Testis (tissue), 3 donors: ENCODE results near the gene CCL26. TPM values are rescaled to one million over a fixed set of nuclear protein-coding genes. Genes with fewer than 3 reads are reported as not detected.
"Not testable (repeated sequence)": the region's sequence is repeated elsewhere in the genome, so short reads cannot be mapped to it uniquely, and the experiment has no call there.

Source experiments
- DNase-seq: peaks from one replicate; pipeline ENCODE4 v3.0.0-alpha.2; 2019
- H3K27ac ChIP-seq, 2 donors: fragments of 200-600 bp; sonication (generic); one replicate each; pipeline ENCODE4 v1.5.1; 2019
- H3K27me3 ChIP-seq: fragments of 200-600 bp; sonication (generic); one replicate; pipeline ENCODE4 v1.5.1; 2019
- H3K36me3 ChIP-seq: fragments of 200-600 bp; sonication (generic); one replicate; pipeline ENCODE4 v1.5.1; 2017; ENCODE audit warnings: low read depth; ENCODE audit errors: missing control alignments
- H3K4me1 ChIP-seq: fragments of 200-600 bp; sonication (generic); one replicate; pipeline ENCODE4 v1.5.1; 2019
- H3K4me3 ChIP-seq, 2 donors: fragments of 200-600 bp; sonication (generic); one replicate each; pipeline ENCODE4 v1.5.1; 2017 to 2019
- H3K9me3 ChIP-seq: fragments of 200-600 bp; sonication (generic); one replicate; pipeline ENCODE4 v1.5.1; 2017
- POLR2A ChIP-seq: fragments of 450-650 bp; IDR thresholded peaks from one replicate; pipeline ENCODE4 v1.6.1; 2017; ENCODE audit warnings: antibody characterized with exemption, mild to moderate bottlenecking, moderate library complexity
- WGBS, 2 donors: methylation state at CpG; one replicate each; pipeline ENCODE4 v1.1.5; 2018; 5-methylcytosine and 5-hydroxymethylcytosine counted together
- intact Hi-C: fragments of 100-400 bp; cut with DNase I; formaldehyde crosslinking; loops from one replicate; pipeline ENCODE4 v1.15.1; 2023; ENCODE audit warnings: low total_unique reads
- polyA plus RNA-seq: library from polyadenylated mRNA; stranded (reverse); fragments of 350-450 nt; fragmentation: Illumina TruSeq; extraction: RNeasy Lipid Tissue Mini Kit (QIAGEN cat#74804); gene quantifications from one replicate; pipeline ENCODE4 v1.2.3, GENCODE V29; 2014; ENCODE audit warnings: low read depth, low replicate concordance; ENCODE audit not compliant: insufficient read depth
- total RNA-seq, 2 donors: library from RNA; depleted of rRNA; stranded (reverse); fragments of >200 nt; gene quantifications; one replicate each; pipeline ENCODE4 v1.2.3, GENCODE V29; 2016
- TF ChIP-seq, protein P1 (sequence below), 3 experiments: fragments of 450-650 bp in 2 of 3; fragments of 200-600 bp in 1 of 3; sonication (generic) in 1 of 3; IDR thresholded peaks; one replicate each; pipeline ENCODE4 v1.5.1; 2016 to 2019; ENCODE audit warnings: antibody characterized with exemption in 3 of 3, mild to moderate bottlenecking in 2 of 3, moderate library complexity in 1 of 3

The CCL26 gene
- total and polyA plus RNA-seq, 3 donors from 2014 or later, result 1.1 to 5.6 TPM; not detected in 1

DNA sequence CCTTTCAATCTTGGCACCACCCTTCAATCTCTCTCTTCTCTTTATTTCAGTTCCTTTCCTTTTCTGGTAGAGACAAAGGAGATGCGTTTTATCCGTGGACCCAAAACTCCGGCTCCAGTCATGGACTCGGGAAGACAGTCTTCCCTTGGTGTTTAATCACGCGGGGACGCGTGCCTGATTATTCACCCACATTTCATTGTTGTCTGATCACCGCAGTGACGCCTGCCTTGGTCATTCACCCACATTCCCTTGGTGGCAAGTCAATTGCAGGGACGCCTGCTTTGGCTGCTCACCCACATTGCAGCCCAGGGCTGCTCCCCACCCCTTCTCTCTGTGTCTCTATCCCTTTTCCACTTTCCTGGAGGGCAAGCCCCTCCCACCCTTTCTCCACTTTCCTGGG, 7.5 kb upstream of the CCL26 start:
- intact Hi-C loops, H3K4me3 ChIP-seq, DNase-seq, H3K4me1 ChIP-seq, H3K9me3 ChIP-seq, H3K27me3 ChIP-seq, H3K27ac ChIP-seq, H3K36me3 ChIP-seq: not testable (repeated sequence)
- WGBS, 2 donors, result 90 to 91% methylated on average over 11 of the region's 11 CpGs

DNA sequence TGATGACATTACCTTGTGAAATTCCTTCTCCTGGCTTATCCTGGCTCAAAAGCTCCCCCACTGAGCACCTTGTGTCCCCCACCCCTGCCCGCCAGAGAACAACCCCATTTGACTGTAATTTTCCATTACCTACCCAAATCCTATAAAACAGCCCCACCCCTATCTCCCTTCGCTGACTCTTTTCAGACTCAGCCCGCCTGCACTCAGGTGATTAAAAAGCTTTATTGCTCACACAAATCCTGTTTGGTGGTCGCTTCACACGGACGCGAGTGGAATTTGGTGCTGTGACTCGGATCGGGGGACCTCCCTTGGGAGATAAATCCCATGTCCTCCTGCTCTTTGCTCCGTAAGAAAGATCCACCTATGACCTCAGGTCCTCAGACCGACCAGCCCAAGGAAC, 7.0 kb upstream of the CCL26 start:
- H3K27me3 ChIP-seq, H3K27ac ChIP-seq, H3K4me3 ChIP-seq, DNase-seq, H3K9me3 ChIP-seq, H3K36me3 ChIP-seq, intact Hi-C loops, H3K4me1 ChIP-seq: not testable (repeated sequence)
- WGBS, 2 donors, result 81 to 83% methylated on average over 11 of the region's 11 CpGs

DNA sequence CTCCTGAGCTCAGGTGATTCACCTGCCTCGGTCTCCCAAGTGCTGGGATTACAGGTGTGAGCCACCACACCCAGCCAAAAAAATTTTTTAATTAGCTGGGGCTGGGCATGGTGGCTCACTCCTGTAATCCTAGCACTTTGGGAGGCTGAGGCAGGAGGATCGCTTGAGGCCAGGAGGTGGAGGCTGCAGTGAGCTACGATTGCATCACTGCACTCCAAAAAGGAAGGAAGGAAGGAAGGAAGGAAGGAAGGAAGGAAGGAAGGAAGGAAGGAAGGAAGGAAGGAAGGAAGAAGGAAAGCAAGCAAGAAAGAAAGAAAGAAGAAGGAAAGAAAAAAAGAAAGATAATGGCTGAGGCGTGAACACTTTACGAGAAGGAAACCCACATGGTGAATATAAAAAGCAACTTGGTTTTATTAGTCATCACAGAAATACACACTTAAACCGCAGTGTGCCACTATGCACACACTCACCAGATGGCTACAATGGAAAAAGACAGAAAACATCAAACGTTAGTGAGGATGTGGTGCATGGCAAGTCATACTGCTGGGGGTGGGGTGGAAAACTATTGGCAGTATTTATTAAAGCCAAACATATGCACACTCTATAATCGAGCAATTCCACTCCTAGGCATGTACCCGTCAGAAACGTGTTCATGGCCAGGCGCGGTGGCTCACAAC, 4.4 kb upstream of the CCL26 start:
- intact Hi-C loops, result no loop called here
- DNase-seq, result no peak

DNA sequence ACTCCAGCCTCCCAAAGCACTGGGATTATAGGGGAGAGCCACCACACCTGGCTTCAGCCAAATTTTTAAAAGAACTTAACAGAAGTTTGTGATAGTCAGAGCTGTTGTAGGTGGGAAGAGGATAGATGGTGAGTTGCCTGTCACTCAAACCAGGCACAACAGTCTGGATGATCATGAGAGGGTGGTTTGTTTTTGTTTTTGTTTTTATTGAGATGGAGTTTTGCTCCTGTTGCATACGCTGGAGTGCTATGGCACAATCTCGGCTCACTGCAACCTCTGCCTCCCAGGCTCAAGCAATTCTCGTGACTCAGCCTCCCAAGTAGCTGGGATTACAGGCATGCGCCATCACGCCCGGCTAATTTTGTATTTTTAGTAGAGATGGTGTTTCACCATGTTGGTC, 1.9 kb upstream of the CCL26 start:
- H3K36me3 ChIP-seq, H3K9me3 ChIP-seq, DNase-seq, H3K27ac ChIP-seq, intact Hi-C loops, H3K4me3 ChIP-seq, H3K27me3 ChIP-seq: not testable (repeated sequence)
- H3K4me1 ChIP-seq, result peaks cover 12% of the 10 kb centered on the region
- 79 to 97% methylated on average over 6 of the region's 6 CpGs for WGBS, 2 donors

More for the DNA sequence above, 4.4 kb upstream of the CCL26 start:
- no peak overlapping the region for H3K4me3 ChIP-seq
- H3K27me3 ChIP-seq, result no peaks in the 10 kb centered on the region
- 72 to 75% methylated on average over 11 to 12 of the region's 12 CpGs for WGBS, 2 donors
- no peak for TF ChIP-seq POLR2A
- TF ChIP-seq, protein P1, sequence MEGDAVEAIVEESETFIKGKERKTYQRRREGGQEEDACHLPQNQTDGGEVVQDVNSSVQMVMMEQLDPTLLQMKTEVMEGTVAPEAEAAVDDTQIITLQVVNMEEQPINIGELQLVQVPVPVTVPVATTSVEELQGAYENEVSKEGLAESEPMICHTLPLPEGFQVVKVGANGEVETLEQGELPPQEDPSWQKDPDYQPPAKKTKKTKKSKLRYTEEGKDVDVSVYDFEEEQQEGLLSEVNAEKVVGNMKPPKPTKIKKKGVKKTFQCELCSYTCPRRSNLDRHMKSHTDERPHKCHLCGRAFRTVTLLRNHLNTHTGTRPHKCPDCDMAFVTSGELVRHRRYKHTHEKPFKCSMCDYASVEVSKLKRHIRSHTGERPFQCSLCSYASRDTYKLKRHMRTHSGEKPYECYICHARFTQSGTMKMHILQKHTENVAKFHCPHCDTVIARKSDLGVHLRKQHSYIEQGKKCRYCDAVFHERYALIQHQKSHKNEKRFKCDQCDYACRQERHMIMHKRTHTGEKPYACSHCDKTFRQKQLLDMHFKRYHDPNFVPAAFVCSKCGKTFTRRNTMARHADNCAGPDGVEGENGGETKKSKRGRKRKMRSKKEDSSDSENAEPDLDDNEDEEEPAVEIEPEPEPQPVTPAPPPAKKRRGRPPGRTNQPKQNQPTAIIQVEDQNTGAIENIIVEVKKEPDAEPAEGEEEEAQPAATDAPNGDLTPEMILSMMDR (IDR thresholded peaks at IDR 0.05), result no peak
- H3K9me3 ChIP-seq, result no peaks in the 10 kb centered on the region
- H3K4me1 ChIP-seq, result peaks cover 12% of the 10 kb centered on the region
- no peaks in the 10 kb centered on the region for H3K36me3 ChIP-seq
- H3K27ac ChIP-seq, result no peak overlapping the region

DNA sequence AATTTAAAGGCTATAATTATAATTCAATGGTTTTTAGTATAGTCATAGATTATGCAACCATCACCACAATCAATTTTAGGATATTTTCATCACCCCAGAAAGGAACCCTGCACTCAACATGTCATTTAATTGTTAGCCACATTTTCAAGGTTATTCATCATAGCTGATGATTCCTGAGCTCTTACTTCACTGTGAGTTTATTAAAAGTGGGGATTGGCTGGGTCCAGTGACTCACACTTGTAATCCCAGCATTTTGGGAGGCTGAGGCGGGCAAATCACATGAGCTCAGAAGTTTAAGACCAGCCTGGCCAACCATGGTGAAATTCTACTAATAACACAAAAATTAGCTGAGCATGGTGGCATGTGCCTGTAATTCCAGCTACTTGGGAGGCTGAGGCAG, 787 bp downstream of the CCL26 start:
- Histone ChIP-seq H3K4me3 (no peak overlapping the region), H3K9me3 (no peaks in the 10 kb centered on the region), H3K27ac (no peak overlapping the region), H3K27me3 (no peaks in the 10 kb centered on the region), H3K4me1 (peaks cover 12% of the 10 kb centered on the region), H3K36me3 (no peaks in the 10 kb centered on the region)
- no peak for DNase-seq
- 80 to 95% methylated on average over 1 of the region's 1 CpG for WGBS, 2 donors
- TF ChIP-seq POLR2A, result no peak
- TF ChIP-seq, protein P1 (IDR thresholded peaks at IDR 0.05), result no peak
- intact Hi-C loops, result no loop called here

DNA sequence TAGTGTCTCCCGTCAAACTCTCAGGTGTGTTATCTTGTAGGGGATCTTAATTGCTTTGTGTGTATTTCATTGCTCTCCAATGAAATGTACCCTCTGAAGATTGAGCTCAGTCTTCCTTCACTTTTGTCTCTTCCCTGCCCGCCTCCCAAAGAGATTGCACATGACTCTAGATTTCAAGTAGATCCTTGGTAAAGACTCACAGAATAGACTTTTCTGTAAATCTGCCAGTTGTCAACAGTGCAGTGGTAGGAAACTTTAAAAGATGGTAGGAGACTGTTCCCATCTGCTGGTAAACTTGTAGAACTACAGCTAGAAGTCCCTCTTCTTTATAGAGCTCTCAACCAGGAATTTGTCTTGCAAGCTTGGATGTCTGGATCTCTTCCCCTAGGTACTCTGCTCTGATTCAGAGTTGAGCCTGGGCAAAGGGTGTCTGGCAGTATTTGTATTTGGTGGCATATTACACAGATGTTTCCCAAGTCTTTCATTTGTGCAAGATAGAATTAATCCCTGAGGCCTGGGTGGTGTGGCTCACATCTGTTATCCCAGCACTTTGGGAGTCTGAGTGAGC, 9.6 kb downstream of the CCL26 start:
- intact Hi-C loops, result no loop called here
- H3K4me3 ChIP-seq, result no peak overlapping the region
- DNase-seq, result no peak
- H3K9me3 ChIP-seq, result no peaks in the 10 kb centered on the region
- WGBS, 2 donors, result 13 to 29% methylated on average over 2 of the region's 2 CpGs
- TF ChIP-seq POLR2A, result no peak
- TF ChIP-seq, protein P1 (IDR thresholded peaks at IDR 0.05), result peak; percentile 41 to 69 (median 68)
- no peaks in the 10 kb centered on the region for H3K27me3 ChIP-seq
- no peaks in the 10 kb centered on the region for H3K4me1 ChIP-seq
- H3K27ac ChIP-seq, result no peak overlapping the region
- no peaks in the 10 kb centered on the region for H3K36me3 ChIP-seq

DNA sequence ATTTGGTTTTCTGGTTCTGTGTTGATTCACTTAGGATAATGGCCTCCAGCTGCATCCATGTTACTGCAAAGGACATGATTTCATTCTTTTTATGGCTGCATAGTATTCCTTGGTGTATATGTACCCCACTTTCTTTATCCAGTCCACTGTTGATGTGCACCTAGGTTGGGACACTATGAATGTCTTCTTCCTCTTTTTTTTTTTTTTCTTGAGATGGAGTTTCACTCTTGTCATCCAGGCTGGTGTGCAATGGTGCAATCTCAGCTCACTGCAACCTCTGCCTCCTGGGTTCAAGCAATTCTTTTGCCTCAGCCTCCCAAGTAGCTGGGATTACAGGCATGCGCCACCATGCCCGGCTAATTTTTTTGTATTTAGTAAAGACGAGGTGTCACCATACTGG, 10.2 kb downstream of the CCL26 start:
- intact Hi-C loops, H3K36me3 ChIP-seq, H3K9me3 ChIP-seq, H3K27ac ChIP-seq, H3K4me3 ChIP-seq, H3K4me1 ChIP-seq, H3K27me3 ChIP-seq, DNase-seq: not testable (repeated sequence)
- 83 to 98% methylated on average over 3 of the region's 3 CpGs for WGBS, 2 donors
